Neutrophil (primary cell): ENCODE results near the gene ABCC4.
"Not testable (repeated sequence)": the region's sequence is repeated elsewhere in the genome, so short reads cannot be mapped to it uniquely, and the experiment has no call there.

Source experiments
- H3K27ac ChIP-seq: fragments of 200-600 bp; sonication (generic); 2 replicates; pipeline ENCODE4 v1.5.1; 2016; ENCODE audit warnings: mild to moderate bottlenecking, moderate library complexity
- H3K27me3 ChIP-seq: fragments of 200-600 bp; sonication (generic); 2 replicates; pipeline ENCODE4 v1.6.0; 2016; ENCODE audit warnings: mild to moderate bottlenecking
- H3K36me3 ChIP-seq: fragments of 200-600 bp; sonication (generic); 2 replicates; pipeline ENCODE4 v1.5.1; 2017
- H3K4me1 ChIP-seq, 2 experiments: fragments of 200-600 bp in 1 of 2; sonication (generic) in 1 of 2; 1 replicate in 1 of 2; 2 replicates in 1 of 2; pipeline versions ENCODE4 v1.5.1 to v1.6.1; 2013 to 2016; ENCODE audit warnings: low read depth in 1 of 2, low read length in 1 of 2, mild to moderate bottlenecking in 1 of 2, moderate library complexity in 1 of 2; ENCODE audit not compliant: control insufficient read depth in 1 of 2, insufficient read depth in 1 of 2
- H3K4me3 ChIP-seq, 2 experiments: fragments of 200-600 bp in 1 of 2; sonication (generic) in 1 of 2; 1 replicate in 1 of 2; 2 replicates in 1 of 2; pipeline ENCODE4 v1.5.1; 2013 to 2016; ENCODE audit warnings: low read depth in 1 of 2, low read length in 1 of 2, mild to moderate bottlenecking in 1 of 2, moderate library complexity in 1 of 2
- H3K9me3 ChIP-seq: fragments of 200-600 bp; sonication (generic); 2 replicates; pipeline ENCODE4 v1.5.1; 2016
- CTCF ChIP-seq: fragments of 200-600 bp; sonication (generic); IDR thresholded peaks from 2 replicates; pipeline ENCODE4 v1.5.1; 2016; ENCODE audit warnings: antibody characterized with exemption

ABCC4 gene

GRCh38 chr13:95296326-95296925, 4.8 kb downstream of the ABCC4 start:
- Histone ChIP-seq H3K36me3 (no peaks in the 10 kb centered on the region), H3K4me3 (no peak overlapping the region), H3K4me1 (peaks cover 8 to 9% of the 10 kb centered on the region in 2 experiments), H3K9me3 (no peaks in the 10 kb centered on the region), H3K27me3 (peaks cover 25% of the 10 kb centered on the region), H3K27ac (no peak overlapping the region)
- TF ChIP-seq CTCF: no peak

- no peak overlapping the region for H3K27ac ChIP-seq
- peaks cover 11% of the 10 kb centered on the region for H3K27me3 ChIP-seq
- H3K4me3 ChIP-seq: no peak overlapping the region
- no peaks in the 10 kb centered on the region for H3K9me3 ChIP-seq
- TF ChIP-seq CTCF: no peak
- no peaks in the 10 kb centered on the region for H3K36me3 ChIP-seq
- no peaks in the 10 kb centered on the region for H3K4me1 ChIP-seq
Measured at GRCh38 chr13:95295026-95295425, 6.2 kb downstream of the ABCC4 start.

DNA sequence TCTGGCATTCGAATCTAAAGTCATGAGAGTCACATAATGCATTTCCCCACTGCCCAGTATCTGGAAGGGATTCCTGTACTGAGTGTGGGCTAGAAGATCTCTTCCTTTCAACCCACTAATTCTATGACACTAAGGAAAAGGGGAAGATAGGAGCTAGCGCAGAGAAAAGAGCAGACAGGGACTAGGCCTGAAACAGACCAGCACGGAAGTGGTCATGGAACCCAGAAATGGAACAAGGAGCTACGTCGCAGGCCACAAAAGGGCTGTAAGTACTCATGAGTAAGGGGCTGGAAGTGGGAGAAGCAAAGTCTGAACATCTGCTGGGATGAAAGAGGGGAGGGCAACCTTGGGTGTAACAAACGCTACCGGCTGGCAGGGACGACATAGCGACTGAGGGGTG, 8.6 kb downstream of the ABCC4 start:
- no peaks in the 10 kb centered on the region for H3K27me3 ChIP-seq
- H3K9me3 ChIP-seq: no peaks in the 10 kb centered on the region
- no peak overlapping the region for H3K27ac ChIP-seq
- no peak for TF ChIP-seq CTCF
- H3K36me3 ChIP-seq: no peaks in the 10 kb centered on the region
- H3K4me3 ChIP-seq: no peak overlapping the region
- H3K4me1 ChIP-seq: no peaks in the 10 kb centered on the region

DNA sequence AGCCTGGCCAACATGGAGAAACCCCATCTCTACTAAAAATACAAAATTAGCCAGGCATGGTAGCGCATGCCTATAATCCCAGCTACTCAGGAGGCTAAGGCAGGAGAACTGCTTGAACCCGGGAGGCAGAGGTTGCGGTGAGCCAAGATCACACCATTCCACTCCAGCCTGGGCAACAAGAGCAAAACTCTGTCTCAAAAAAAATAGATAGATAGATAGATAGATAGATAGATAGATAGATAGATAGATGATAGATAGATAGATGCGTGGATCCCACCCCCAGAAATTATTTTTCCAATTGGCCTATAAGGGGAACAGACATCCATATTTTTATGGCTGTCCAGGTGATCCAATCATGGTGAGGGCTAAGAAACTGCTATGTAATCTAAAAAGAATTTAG, 11.3 kb downstream of the ABCC4 start:
- not testable (repeated sequence) for H3K4me3 ChIP-seq, H3K36me3 ChIP-seq, H3K27me3 ChIP-seq, H3K27ac ChIP-seq, H3K4me1 ChIP-seq, H3K9me3 ChIP-seq

- no peak for TF ChIP-seq CTCF
- H3K27ac ChIP-seq: no peak overlapping the region
- no peak overlapping the region for H3K4me3 ChIP-seq
- no peaks in the 10 kb centered on the region for H3K27me3 ChIP-seq
- no peaks in the 10 kb centered on the region for H3K36me3 ChIP-seq
- H3K4me1 ChIP-seq: no peaks in the 10 kb centered on the region
- no peaks in the 10 kb centered on the region for H3K9me3 ChIP-seq
Measured at GRCh38 chr13:95289020-95289444, 12.2 kb downstream of the ABCC4 start.

- no peaks in the 10 kb centered on the region for H3K9me3 ChIP-seq
- H3K27me3 ChIP-seq: no peaks in the 10 kb centered on the region
- no peaks in the 10 kb centered on the region for H3K4me1 ChIP-seq
- no peak overlapping the region for H3K27ac ChIP-seq
- TF ChIP-seq CTCF: no peak
- no peaks in the 10 kb centered on the region for H3K36me3 ChIP-seq
- no peak overlapping the region for H3K4me3 ChIP-seq
Measured at GRCh38 chr13:95284436-95284835, 16.8 kb downstream of the ABCC4 start.
